Measurements from ENCODE around the gene EHHADH. TPM values are rescaled to one million over a fixed set of nuclear protein-coding genes. Genes with fewer than 3 reads are reported as not detected.
A peak's percentile ranks its signal among the peaks of the same experiment; 100 is the strongest.
"Not testable (repeated sequence)": the region's sequence is repeated elsewhere in the genome, so short reads cannot be mapped to it uniquely, and the experiment has no call there.

The EHHADH gene
- polyA plus RNA-seq, 3 donors from 2014 or later = 0.22 to 1.5 TPM; not detected in 1

DNA sequence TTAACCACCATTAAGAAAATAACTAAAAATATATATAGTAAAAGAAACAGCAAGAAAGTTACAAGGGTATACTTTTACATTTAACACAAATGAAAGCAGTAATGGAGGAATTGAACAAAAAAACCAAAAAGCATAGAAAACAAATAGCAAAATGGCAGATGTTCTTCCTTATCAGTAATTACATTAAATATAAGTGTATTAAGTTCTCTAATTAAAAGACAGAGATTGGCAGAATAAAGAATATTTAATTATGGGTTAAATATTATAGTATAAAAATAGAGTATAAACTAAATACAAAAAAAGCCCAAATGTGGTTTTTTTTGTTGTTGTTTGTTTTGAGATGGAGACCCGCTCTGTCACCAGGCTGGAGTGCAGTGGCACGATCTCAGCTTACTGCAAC, 20.5 kb downstream of the EHHADH start:
- H3K27ac Mint-ChIP-seq = no peak overlapping the region
- DNase-seq = no peak
- peaks cover 5 to 23% (median 18%) of the 10 kb centered on the region in 3 donors for H3K36me3 Mint-ChIP-seq
- H3K27me3 Mint-ChIP-seq (ENCODE audit: low read depth in 3 of 3) = peaks cover 0 to 2% (median 0%) of the 10 kb centered on the region in 3 donors
- no peak overlapping the region for H3K4me3 Mint-ChIP-seq
- H3K9me3 Mint-ChIP-seq = peaks cover 1 to 37% (median 9%) of the 10 kb centered on the region in 6 donors
- no peaks in the 10 kb centered on the region for H3K4me1 Mint-ChIP-seq

DNA sequence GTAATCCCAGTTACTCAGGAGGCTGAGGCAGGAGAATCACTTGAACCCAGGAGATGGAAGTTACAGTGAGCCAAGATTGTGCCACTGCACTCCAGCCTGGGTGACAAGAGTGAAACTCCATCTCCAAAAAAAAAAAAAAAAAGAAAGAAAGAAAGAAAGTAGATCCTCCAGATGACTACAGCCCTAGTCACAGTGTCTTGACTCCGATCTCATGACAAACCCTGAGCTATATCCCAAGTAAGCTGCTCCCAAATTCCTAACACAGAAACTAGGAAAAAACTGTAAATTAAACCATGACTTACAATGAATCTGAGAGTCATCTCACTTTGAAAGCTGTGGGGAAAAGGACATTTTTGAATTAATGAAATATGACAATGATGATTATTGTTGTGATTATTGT, 27.3 kb downstream of the EHHADH start:
- H3K4me3 Mint-ChIP-seq; DNase-seq; H3K4me1 Mint-ChIP-seq; H3K9me3 Mint-ChIP-seq; H3K27me3 Mint-ChIP-seq (ENCODE audit: low read depth in 3 of 3); H3K36me3 Mint-ChIP-seq; H3K27ac Mint-ChIP-seq: not testable (repeated sequence)

DNA sequence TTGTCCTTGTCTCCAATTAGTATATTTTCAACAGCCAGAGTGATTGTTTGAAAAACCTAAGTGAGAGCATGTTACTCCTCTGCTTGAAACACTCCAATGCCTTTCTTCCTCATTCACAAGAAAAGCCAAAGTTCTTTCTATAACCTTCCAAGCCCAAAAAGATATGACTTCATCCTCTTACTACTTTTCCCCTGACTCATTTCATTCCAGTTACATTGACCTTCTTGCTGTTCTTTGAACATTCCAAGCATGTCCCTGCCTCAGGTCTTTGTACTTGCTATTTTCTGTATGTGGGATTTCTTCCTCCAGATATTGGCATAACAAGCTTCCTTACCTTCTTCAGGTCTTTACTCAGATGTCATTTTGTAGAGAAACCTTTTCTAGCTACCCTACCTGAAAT, 28.3 kb downstream of the EHHADH start:
- Mint-ChIP-seq H3K4me1 (no peaks in the 10 kb centered on the region), H3K27ac (no peak overlapping the region), H3K36me3 (peaks cover 0 to 7% (median 3%) of the 10 kb centered on the region in 3 donors), H3K9me3 (no peaks in the 10 kb centered on the region), H3K27me3 (ENCODE audit: low read depth in 3 of 3) (peaks cover 0 to 2% (median 2%) of the 10 kb centered on the region in 3 donors), H3K4me3 (no peak overlapping the region)
- DNase-seq = no peak

DNA sequence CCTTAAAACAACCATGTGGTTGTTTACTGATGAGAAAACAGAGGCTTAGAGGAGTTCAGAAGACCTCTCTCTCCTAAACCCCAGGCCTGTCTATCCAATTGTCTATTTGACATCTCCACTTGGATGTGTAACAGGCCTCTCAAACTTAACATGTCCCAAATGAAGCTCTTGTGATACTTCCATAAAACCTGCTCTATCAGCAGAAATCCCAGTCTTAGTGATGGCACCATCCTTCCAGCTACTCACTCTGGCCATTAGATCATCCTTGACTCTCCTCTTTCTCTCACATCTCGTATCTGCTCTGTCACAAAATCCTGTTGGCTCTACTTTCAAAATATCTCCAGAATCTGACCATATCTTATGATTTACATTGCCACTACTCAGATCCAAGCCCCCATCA, 28.8 kb downstream of the EHHADH start:
- H3K9me3 Mint-ChIP-seq = no peaks in the 10 kb centered on the region
- no peaks in the 10 kb centered on the region for H3K4me1 Mint-ChIP-seq
- H3K27me3 Mint-ChIP-seq (ENCODE audit: low read depth in 3 of 3) = peaks cover 0 to 2% (median 2%) of the 10 kb centered on the region in 3 donors
- peaks cover 0 to 7% (median 3%) of the 10 kb centered on the region in 3 donors for H3K36me3 Mint-ChIP-seq
- H3K27ac Mint-ChIP-seq = no peak overlapping the region
- no peak overlapping the region for H3K4me3 Mint-ChIP-seq
- no peak for DNase-seq

DNA sequence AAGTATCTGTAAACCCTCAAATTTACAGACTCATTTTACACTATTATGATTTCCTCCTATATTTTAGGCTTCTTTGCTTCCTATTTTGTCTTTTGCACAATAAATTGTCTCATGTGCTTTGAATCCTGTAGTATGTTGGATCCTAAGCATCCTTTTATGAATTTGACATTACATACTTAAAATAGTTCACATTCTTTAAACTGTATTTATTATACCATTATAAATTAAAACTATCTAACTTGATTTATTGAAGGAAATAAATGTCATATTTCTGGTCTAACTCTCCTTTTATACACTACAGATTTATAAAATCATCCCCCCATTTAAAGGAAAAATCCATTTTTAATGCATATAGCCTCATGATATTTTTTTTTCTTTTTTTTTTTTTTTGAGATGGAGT, 32.6 kb downstream of the EHHADH start:
- H3K36me3 Mint-ChIP-seq = peaks cover 0 to 3% (median 0%) of the 10 kb centered on the region in 3 donors
- no peak overlapping the region for H3K27ac Mint-ChIP-seq
- H3K9me3 Mint-ChIP-seq = no peaks in the 10 kb centered on the region
- no peaks in the 10 kb centered on the region for H3K4me1 Mint-ChIP-seq
- DNase-seq = no peak
- no peak overlapping the region for H3K4me3 Mint-ChIP-seq
- H3K27me3 Mint-ChIP-seq (ENCODE audit: low read depth in 3 of 3) = peaks cover 0 to 2% (median 0%) of the 10 kb centered on the region in 3 donors

DNA sequence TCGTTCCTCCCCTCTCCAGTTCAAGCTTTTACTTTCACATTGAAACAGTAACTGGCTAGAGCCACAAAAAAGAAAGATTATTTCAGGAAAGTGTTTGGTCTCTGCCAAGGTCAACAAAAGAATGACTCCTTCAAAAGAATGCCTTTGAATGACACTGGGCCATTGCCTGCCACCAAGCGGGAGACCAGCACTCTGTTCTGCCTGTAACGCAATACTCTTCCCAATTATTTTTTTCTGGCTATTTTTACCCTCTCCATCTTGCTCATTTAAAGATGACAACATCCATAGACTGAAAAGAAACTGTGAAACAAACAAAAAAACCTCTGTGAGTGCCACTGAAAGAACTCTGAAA, 37.3 kb downstream of the EHHADH start:
- H3K4me3 Mint-ChIP-seq = no peak overlapping the region

DNA sequence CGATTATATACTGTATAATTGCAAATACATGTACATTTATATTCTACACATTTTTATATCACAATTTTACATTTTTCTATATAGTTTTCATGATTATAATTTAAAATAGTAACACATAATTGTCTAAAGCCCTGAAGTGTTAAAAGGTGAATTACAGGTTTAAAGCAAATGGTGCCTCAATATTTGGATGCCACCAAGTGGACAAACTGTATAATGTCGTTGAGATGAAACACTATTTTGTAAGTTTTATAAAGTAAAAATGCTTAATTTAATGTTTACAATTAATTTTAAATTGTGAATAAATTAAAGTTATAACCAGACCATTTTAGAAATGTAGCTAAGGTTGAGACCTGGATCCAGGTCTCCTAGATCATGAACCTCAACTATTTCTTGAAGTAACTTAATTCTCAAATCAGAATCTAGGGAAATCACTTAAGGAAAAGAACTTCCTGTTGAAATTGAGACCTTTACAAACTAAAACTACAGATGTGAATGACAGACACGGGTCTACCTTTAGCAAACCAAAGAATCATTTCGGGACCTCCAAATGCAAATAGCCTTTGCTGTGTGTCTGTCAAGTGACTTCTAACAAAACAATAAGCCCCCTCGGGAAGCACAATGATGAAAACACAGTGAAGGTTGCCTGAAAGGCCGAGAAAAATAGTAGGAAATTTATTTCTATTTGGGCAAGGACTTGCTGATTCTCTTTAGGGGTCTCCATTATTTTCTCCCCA, 37.8 kb downstream of the EHHADH start:
- Mint-ChIP-seq H3K27ac (no peak overlapping the region), H3K4me1 (no peaks in the 10 kb centered on the region), H3K4me3 (no peak overlapping the region), H3K9me3 (no peaks in the 10 kb centered on the region), H3K27me3 (ENCODE audit: low read depth in 3 of 3) (peaks cover 0 to 2% (median 0%) of the 10 kb centered on the region in 3 donors), H3K36me3 (no peaks in the 10 kb centered on the region)
- no peak for DNase-seq

More for the DNA sequence above, 37.3 kb downstream of the EHHADH start:
- H3K27ac Mint-ChIP-seq = no peak overlapping the region
- no peaks in the 10 kb centered on the region for H3K4me1 Mint-ChIP-seq
- no peak for DNase-seq
- H3K27me3 Mint-ChIP-seq (ENCODE audit: low read depth in 3 of 3) = peaks cover 0 to 2% (median 0%) of the 10 kb centered on the region in 3 donors
- H3K36me3 Mint-ChIP-seq = no peaks in the 10 kb centered on the region
- no peaks in the 10 kb centered on the region for H3K9me3 Mint-ChIP-seq

DNA sequence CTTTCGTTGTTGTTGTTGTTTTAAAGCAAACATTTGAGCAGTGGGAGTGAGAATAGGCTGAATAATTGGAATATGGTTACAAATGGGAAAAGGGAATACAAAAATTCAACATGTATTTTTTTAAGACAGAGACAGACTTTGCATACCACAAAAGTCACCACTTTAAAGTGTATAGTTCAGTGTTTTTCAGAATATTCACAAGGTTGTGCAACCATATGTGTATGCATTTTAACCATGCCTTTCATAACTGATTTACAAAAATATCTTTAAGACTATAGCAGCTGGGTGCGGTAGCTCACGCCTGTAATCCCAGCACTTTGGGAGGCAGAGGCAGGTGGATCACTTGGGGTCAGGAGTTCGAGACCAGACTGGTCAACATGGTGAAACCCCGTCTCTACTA, 41.3 kb downstream of the EHHADH start:
- DNase-seq = no peak
- no peaks in the 10 kb centered on the region for H3K9me3 Mint-ChIP-seq
- H3K27ac Mint-ChIP-seq = no peak overlapping the region
- no peaks in the 10 kb centered on the region for H3K4me1 Mint-ChIP-seq
- H3K27me3 Mint-ChIP-seq (ENCODE audit: low read depth in 3 of 3) = peaks cover 1 to 2% (median 2%) of the 10 kb centered on the region in 3 donors
- no peaks in the 10 kb centered on the region for H3K36me3 Mint-ChIP-seq
- no peak overlapping the region for H3K4me3 Mint-ChIP-seq

DNA sequence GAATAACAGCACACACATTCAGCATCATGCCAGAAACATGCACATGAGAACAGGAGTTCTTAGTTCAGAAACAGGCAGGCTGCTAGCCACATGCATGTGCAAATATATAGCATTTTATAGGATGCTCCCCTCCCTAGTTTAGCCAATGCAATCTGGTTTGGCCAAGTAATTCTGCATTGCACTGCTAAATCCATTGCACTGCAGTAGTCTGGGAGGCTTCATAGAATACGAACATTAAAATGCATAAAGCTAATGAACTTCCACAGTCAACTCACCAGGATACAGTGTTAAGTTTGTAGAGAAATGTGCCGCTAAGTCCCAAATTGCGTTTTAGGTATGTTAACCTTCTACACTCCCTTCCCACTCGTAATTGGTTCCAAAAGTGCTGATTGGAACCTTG, 41.8 kb downstream of the EHHADH start:
- no peaks in the 10 kb centered on the region for H3K4me1 Mint-ChIP-seq
- no peak for DNase-seq
- H3K27ac Mint-ChIP-seq = no peak overlapping the region
- no peak overlapping the region for H3K4me3 Mint-ChIP-seq
- no peaks in the 10 kb centered on the region for H3K36me3 Mint-ChIP-seq
- H3K27me3 Mint-ChIP-seq (ENCODE audit: low read depth in 3 of 3) = peaks cover 1 to 2% (median 2%) of the 10 kb centered on the region in 3 donors
- no peaks in the 10 kb centered on the region for H3K9me3 Mint-ChIP-seq

DNA sequence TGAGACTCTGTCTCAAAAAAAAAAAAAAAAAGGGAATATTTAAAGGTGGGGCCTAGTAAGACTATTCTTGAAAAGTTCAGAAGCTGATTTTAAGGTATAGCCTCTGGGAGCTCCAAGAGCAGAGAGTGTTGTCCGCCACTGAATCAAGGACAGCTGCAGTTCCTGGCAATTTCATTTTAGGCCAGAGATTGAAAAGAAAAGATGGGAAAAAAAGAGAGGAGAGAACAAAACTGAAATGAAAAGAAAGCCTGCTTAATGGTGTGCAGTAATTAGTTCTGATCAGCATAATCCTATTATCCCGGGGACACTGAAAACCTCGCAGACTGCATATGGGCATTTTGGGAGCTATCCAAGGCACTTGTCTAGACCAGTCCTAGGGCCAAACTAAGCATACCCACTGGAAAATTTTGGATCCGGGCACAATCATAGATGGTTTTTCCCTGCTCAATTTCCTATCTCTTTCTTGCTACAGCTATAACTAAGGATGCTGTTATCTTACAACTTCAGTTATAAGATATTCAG, 43.2 kb downstream of the EHHADH start:
- Mint-ChIP-seq H3K4me1 (no peaks in the 10 kb centered on the region), H3K9me3 (no peaks in the 10 kb centered on the region), H3K36me3 (no peaks in the 10 kb centered on the region), H3K27me3 (ENCODE audit: low read depth in 3 of 3) (peaks cover 1 to 2% (median 2%) of the 10 kb centered on the region in 3 donors), H3K4me3 (no peak overlapping the region), H3K27ac (no peak overlapping the region)
- no peak for DNase-seq

DNA sequence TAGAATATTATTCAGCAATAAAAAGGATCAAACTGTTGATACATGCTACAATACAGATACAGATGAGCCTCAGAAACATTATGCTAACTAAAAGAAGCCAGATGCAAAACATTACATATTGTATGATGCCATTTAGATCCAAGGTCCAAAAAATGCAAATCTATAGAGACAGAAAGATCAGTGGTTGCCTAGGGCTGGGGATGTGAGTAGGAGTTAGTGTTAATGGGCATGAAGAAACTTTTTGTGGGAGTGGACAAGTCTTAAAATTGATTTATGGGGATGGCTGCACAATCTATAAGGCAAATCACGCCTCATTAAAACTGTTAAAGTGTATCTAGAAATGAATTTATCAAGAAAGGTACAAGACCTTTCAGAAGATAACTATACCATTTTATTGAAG, 45.0 kb downstream of the EHHADH start:
- Mint-ChIP-seq H3K4me1 (no peaks in the 10 kb centered on the region), H3K27ac (no peak overlapping the region), H3K9me3 (no peaks in the 10 kb centered on the region), H3K36me3 (no peaks in the 10 kb centered on the region), H3K4me3 (no peak overlapping the region), H3K27me3 (ENCODE audit: low read depth in 3 of 3) (peaks cover 1 to 2% (median 2%) of the 10 kb centered on the region in 3 donors)
- no peak for DNase-seq

DNA sequence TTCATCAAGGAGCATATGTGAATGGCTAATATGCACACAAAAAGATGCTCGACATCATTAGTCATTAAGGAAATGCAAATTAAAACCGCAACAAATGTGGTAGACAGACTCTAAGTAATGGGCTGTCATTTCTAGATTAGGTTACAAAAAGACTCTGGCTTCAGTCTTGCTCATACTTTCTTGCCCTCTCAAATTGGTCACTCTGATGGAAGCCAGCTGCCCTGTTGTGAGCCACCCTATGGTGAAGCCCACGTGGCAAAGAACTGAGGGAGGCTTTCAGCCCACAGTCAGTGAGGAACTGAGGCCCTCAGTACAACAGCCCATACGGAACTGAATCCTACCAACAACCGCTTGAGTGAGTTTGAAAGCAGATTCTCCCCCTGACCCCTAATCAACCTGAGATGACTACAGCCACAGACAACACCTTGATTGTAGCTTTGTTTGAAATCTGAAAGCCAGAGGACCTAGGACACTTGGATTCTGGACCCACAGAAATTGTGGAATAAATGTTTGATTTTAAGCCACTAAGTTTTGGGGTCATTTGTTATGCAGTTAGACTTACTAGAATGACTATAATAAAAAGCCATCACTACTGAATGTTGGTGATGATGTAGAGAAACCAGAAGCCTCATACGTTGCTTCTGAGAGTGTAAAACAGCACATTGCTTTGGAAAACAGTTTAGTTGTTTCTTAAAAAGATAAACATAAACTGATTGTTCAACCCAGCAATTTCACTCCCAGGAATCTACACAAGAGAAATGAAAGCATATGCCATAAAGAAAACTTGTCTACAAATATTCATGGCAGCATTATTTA, 45.7 kb downstream of the EHHADH start:
- H3K9me3 Mint-ChIP-seq = no peaks in the 10 kb centered on the region
- no peaks in the 10 kb centered on the region for H3K4me1 Mint-ChIP-seq
- DNase-seq = no peak
- peaks cover 1 to 2% (median 2%) of the 10 kb centered on the region in 3 donors for H3K27me3 Mint-ChIP-seq (ENCODE audit: low read depth in 3 of 3)
- H3K27ac Mint-ChIP-seq = peak overlapping the region in 1 of 6 donors; percentile 53
- no peak overlapping the region for H3K4me3 Mint-ChIP-seq
- peaks cover 0 to 4% (median 0%) of the 10 kb centered on the region in 3 donors for H3K36me3 Mint-ChIP-seq

DNA sequence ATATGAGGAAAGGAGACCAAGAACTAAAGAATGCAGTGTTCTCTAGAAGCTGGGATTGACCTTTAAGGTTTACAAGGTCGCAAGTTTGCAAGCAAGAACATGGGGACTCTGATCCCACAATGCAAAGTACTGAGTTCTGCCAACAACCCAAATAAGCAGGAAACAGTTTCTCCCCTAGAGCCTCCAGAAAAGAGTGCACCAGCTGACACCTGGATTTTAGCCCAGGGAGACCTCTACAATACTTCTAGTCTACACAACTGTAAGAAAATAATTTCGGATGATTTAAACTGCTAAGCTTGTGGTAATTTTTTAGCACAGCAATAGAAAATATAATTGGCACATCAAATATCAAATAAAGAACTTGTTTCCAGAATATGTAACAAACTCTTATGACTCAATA, 46.4 kb downstream of the EHHADH start:
- Mint-ChIP-seq H3K36me3 (peaks cover 0 to 4% (median 0%) of the 10 kb centered on the region in 3 donors), H3K9me3 (no peaks in the 10 kb centered on the region)

DNA sequence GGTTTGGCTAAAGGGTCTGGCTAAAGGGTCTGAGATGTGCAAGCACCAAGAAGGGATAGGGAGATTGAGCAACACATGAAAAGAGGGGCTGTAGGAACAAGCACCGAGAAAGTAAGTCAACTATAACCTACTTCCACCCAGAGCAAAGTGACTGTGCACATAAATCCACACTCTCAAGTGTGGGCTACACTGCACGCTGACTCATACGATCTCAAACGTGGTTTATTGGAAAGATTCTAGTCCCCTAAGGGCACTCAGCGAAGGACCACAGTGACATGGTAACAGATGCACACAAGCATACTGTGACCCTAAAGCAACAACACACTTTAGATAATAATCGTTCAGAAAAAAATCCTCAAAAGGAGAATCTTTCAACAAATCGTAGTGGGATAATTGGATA, 48.0 kb downstream of the EHHADH start:
- Mint-ChIP-seq H3K27me3 (ENCODE audit: low read depth in 3 of 3) (peaks cover 0 to 2% (median 1%) of the 10 kb centered on the region in 3 donors), H3K27ac (no peak overlapping the region), H3K36me3 (peaks cover 0 to 9% (median 4%) of the 10 kb centered on the region in 3 donors), H3K4me1 (no peaks in the 10 kb centered on the region), H3K4me3 (no peak overlapping the region), H3K9me3 (no peaks in the 10 kb centered on the region)
- DNase-seq = no peak

More for the DNA sequence above, 46.4 kb downstream of the EHHADH start:
- no peak overlapping the region for H3K4me3 Mint-ChIP-seq
- H3K27me3 Mint-ChIP-seq (ENCODE audit: low read depth in 3 of 3) = peaks cover 1 to 2% (median 2%) of the 10 kb centered on the region in 3 donors
- no peak overlapping the region for H3K27ac Mint-ChIP-seq
- no peaks in the 10 kb centered on the region for H3K4me1 Mint-ChIP-seq
- no peak for DNase-seq
